Stimulated activated naive CD8-positive, alpha-beta T cell treated with anti-CD3 and anti-CD28 coated beads, Interleukin-15, Interleukin-2, amounts not matched to agents 100 ng/mL and 50 ng/mL, for 24 hours (primary cell): ENCODE results near the gene NR1H3.
A peak's percentile ranks its signal among the peaks of the same experiment; 100 is the strongest.
"Not testable (repeated sequence)": the region's sequence is repeated elsewhere in the genome, so short reads cannot be mapped to it uniquely, and the experiment has no call there.

Experiments used
- H3K27ac Mint-ChIP-seq: one replicate; pipeline ENCODE4 v1.8.0; 2021; ENCODE audit warnings: mild to moderate bottlenecking, mixed read lengths
- H3K27me3 Mint-ChIP-seq: one replicate; pipeline ENCODE4 v1.8.0; 2021; ENCODE audit warnings: mixed read lengths
- H3K36me3 Mint-ChIP-seq: one replicate; pipeline ENCODE4 v1.8.0; 2021; ENCODE audit warnings: low read depth, mixed read lengths
- H3K4me1 Mint-ChIP-seq: one replicate; pipeline ENCODE4 v1.8.0; 2021; ENCODE audit warnings: low read depth, mixed read lengths
- H3K4me3 Mint-ChIP-seq: one replicate; pipeline ENCODE4 v1.8.0; 2021; ENCODE audit warnings: mild to moderate bottlenecking, mixed read lengths
- H3K9me3 Mint-ChIP-seq: one replicate; pipeline ENCODE4 v1.8.0; 2021; ENCODE audit warnings: mixed read lengths

The NR1H3 gene

GRCh38 chr11:47257517-47258316, at the start of gene NR1H3:
Gene NR1H3 (plus strand): TSS chr11:47257996. CDS start chr11:47259217, 1,221 bp downstream.
- H3K4me1 Mint-ChIP-seq: peaks cover 14% of the 10 kb centered on the region
- no peak within 1 kb of the TSS for H3K4me3 Mint-ChIP-seq
- H3K27ac Mint-ChIP-seq: peak within 1 kb of the TSS; percentile 28
- H3K9me3 Mint-ChIP-seq: no peaks in the 10 kb centered on the region
- no peaks in the 10 kb centered on the region for H3K36me3 Mint-ChIP-seq
- H3K27me3 Mint-ChIP-seq: no peaks in the 10 kb centered on the region

GRCh38 chr11:47208008-47208552, 49.7 kb upstream of the NR1H3 start:
- not testable (repeated sequence) for H3K9me3 Mint-ChIP-seq, H3K27ac Mint-ChIP-seq, H3K36me3 Mint-ChIP-seq, H3K4me1 Mint-ChIP-seq, H3K27me3 Mint-ChIP-seq, H3K4me3 Mint-ChIP-seq

GRCh38 chr11:47208628-47209027, 49.2 kb upstream of the NR1H3 start:
- Mint-ChIP-seq H3K36me3 (no peaks in the 10 kb centered on the region), H3K27me3 (no peaks in the 10 kb centered on the region), H3K27ac (no peak overlapping the region), H3K4me1 (peaks cover 2% of the 10 kb centered on the region), H3K9me3 (no peaks in the 10 kb centered on the region), H3K4me3 (no peak overlapping the region)

GRCh38 chr11:47212938-47213337, 44.9 kb upstream of the NR1H3 start:
- Mint-ChIP-seq H3K4me1 (peaks cover 32% of the 10 kb centered on the region), H3K36me3 (peaks cover 22% of the 10 kb centered on the region), H3K27me3 (no peaks in the 10 kb centered on the region), H3K4me3 (no peak overlapping the region), H3K9me3 (no peaks in the 10 kb centered on the region), H3K27ac (no peak overlapping the region)

GRCh38 chr11:47213950-47214565, 43.7 kb upstream of the NR1H3 start:
- Mint-ChIP-seq H3K36me3 (peaks cover 30% of the 10 kb centered on the region), H3K27me3 (no peaks in the 10 kb centered on the region), H3K27ac (peak overlapping the region; percentile 100), H3K9me3 (no peaks in the 10 kb centered on the region), H3K4me3 (peak overlapping the region; percentile 98), H3K4me1 (peaks cover 41% of the 10 kb centered on the region)

- Mint-ChIP-seq H3K9me3 (no peaks in the 10 kb centered on the region), H3K36me3 (peaks cover 40% of the 10 kb centered on the region), H3K4me3 (peak overlapping the region; percentile 98), H3K27ac (peak overlapping the region; percentile 100), H3K4me1 (peaks cover 53% of the 10 kb centered on the region), H3K27me3 (no peaks in the 10 kb centered on the region)
Observed at GRCh38 chr11:47215366-47215910, 42.4 kb upstream of the NR1H3 start.

- H3K27ac Mint-ChIP-seq: peak overlapping the region; percentile 100
- H3K9me3 Mint-ChIP-seq: no peaks in the 10 kb centered on the region
- peaks cover 61% of the 10 kb centered on the region for H3K4me1 Mint-ChIP-seq
- H3K4me3 Mint-ChIP-seq: peak overlapping the region; percentile 98
- H3K27me3 Mint-ChIP-seq: no peaks in the 10 kb centered on the region
- peaks cover 43% of the 10 kb centered on the region for H3K36me3 Mint-ChIP-seq
Observed at GRCh38 chr11:47216121-47216798, 41.5 kb upstream of the NR1H3 start.

- Mint-ChIP-seq H3K27ac (peak overlapping the region; percentile 94), H3K36me3 (peaks cover 68% of the 10 kb centered on the region), H3K4me1 (peaks cover 66% of the 10 kb centered on the region), H3K27me3 (no peaks in the 10 kb centered on the region), H3K9me3 (no peaks in the 10 kb centered on the region), H3K4me3 (peak overlapping the region; percentile 58)
Observed at GRCh38 chr11:47220401-47220821, 37.4 kb upstream of the NR1H3 start.

- Mint-ChIP-seq H3K4me3 (no peak overlapping the region), H3K4me1 (peaks cover 62% of the 10 kb centered on the region), H3K9me3 (no peaks in the 10 kb centered on the region), H3K27me3 (no peaks in the 10 kb centered on the region), H3K27ac (no peak overlapping the region), H3K36me3 (peaks cover 71% of the 10 kb centered on the region)
Observed at GRCh38 chr11:47222696-47223095, 35.1 kb upstream of the NR1H3 start.

- H3K9me3 Mint-ChIP-seq: no peaks in the 10 kb centered on the region
- no peaks in the 10 kb centered on the region for H3K27me3 Mint-ChIP-seq
- H3K4me1 Mint-ChIP-seq: peaks cover 35% of the 10 kb centered on the region
- H3K27ac Mint-ChIP-seq: peak overlapping the region; percentile 83
- H3K36me3 Mint-ChIP-seq: peaks cover 73% of the 10 kb centered on the region
- H3K4me3 Mint-ChIP-seq: peak overlapping the region; percentile 59
Observed at GRCh38 chr11:47225552-47226400, 32.0 kb upstream of the NR1H3 start.

- Mint-ChIP-seq H3K4me3 (no peak overlapping the region), H3K27ac (peak overlapping the region; percentile 12), H3K27me3 (no peaks in the 10 kb centered on the region), H3K9me3 (no peaks in the 10 kb centered on the region), H3K36me3 (peaks cover 65% of the 10 kb centered on the region), H3K4me1 (peaks cover 37% of the 10 kb centered on the region)
Observed at GRCh38 chr11:47229161-47229560, 28.6 kb upstream of the NR1H3 start.

GRCh38 chr11:47233051-47233450, 24.7 kb upstream of the NR1H3 start:
- H3K4me1 Mint-ChIP-seq: peaks cover 30% of the 10 kb centered on the region
- no peaks in the 10 kb centered on the region for H3K27me3 Mint-ChIP-seq
- H3K27ac Mint-ChIP-seq: no peak overlapping the region
- H3K4me3 Mint-ChIP-seq: no peak overlapping the region
- no peaks in the 10 kb centered on the region for H3K9me3 Mint-ChIP-seq
- peaks cover 64% of the 10 kb centered on the region for H3K36me3 Mint-ChIP-seq

GRCh38 chr11:47233989-47234668, 23.7 kb upstream of the NR1H3 start:
- Mint-ChIP-seq H3K36me3 (peaks cover 59% of the 10 kb centered on the region), H3K4me1 (peaks cover 30% of the 10 kb centered on the region), H3K4me3 (peak overlapping the region; percentile 45), H3K9me3 (no peaks in the 10 kb centered on the region), H3K27ac (peak overlapping the region; percentile 82), H3K27me3 (no peaks in the 10 kb centered on the region)
